RWPE2 (cell line): ENCODE data around the gene RXFP2.

Experiments
- ATAC-seq: fragments of 200-7000 bp; cut with Tn5 transposase; 3 replicates; pipeline ENCODE4 v1.9.1; 2021; ENCODE audit warnings: low read depth
- DNase-seq: peaks from one replicate; pipeline ENCODE4 v3.0.0-alpha.2; 2020; ENCODE audit warnings: low spot score
- H3K27ac ChIP-seq: fragments of 450-650 bp; 2 replicates; pipeline ENCODE4 v1.5.1; 2017; ENCODE audit warnings: mild to moderate bottlenecking; ENCODE audit not compliant: poor library complexity, severe bottlenecking
- H3K27me3 ChIP-seq: fragments of 250-450 bp; sonication (Bioruptor Pico); 2 replicates; pipeline ENCODE4 v1.5.1; 2021; ENCODE audit warnings: mild to moderate bottlenecking, moderate library complexity; ENCODE audit not compliant: insufficient read depth, poor library complexity, severe bottlenecking
- H3K36me3 ChIP-seq: fragments of 250-450 bp; sonication (Bioruptor Pico); 2 replicates; pipeline ENCODE4 v1.5.1; 2020; ENCODE audit warnings: low read depth, mild to moderate bottlenecking, moderate library complexity
- H3K4me1 ChIP-seq: fragments of 250-450 bp; sonication (Bioruptor Pico); 2 replicates; pipeline ENCODE4 v1.5.1; 2021; ENCODE audit warnings: mild to moderate bottlenecking, moderate library complexity; ENCODE audit not compliant: insufficient read depth, poor library complexity, severe bottlenecking
- H3K4me3 ChIP-seq: fragments of 250-450 bp; sonication (Bioruptor Pico); 2 replicates; pipeline ENCODE4 v1.5.1; 2021; ENCODE audit warnings: mild to moderate bottlenecking, moderate library complexity; ENCODE audit not compliant: severe bottlenecking
- H3K9me3 ChIP-seq: fragments of 250-450 bp; sonication (Bioruptor Pico); 2 replicates; pipeline ENCODE4 v1.5.1; 2021; ENCODE audit warnings: mild to moderate bottlenecking, moderate library complexity; ENCODE audit not compliant: severe bottlenecking
- CTCF ChIP-seq: fragments of 450-650 bp; IDR thresholded peaks from one replicate; pipeline ENCODE4 v1.5.1; 2017; ENCODE audit warnings: mild to moderate bottlenecking, moderate library complexity; ENCODE audit not compliant: poor library complexity, severe bottlenecking

The RXFP2 gene

GRCh38 chr13:31824705-31825517 lies 85.6 kb downstream of the RXFP2 start:
- ATAC-seq (no peak), DNase-seq (no peak)
- no peak overlapping the region for H3K4me3 ChIP-seq
- H3K9me3 ChIP-seq = no peaks in the 10 kb centered on the region
- no peak overlapping the region for H3K27ac ChIP-seq
- no peaks in the 10 kb centered on the region for H3K36me3 ChIP-seq
- TF ChIP-seq CTCF = peak; percentile 29
- no peaks in the 10 kb centered on the region for H3K27me3 ChIP-seq
- no peaks in the 10 kb centered on the region for H3K4me1 ChIP-seq

GRCh38 chr13:31826521-31826920 lies 87.2 kb downstream of the RXFP2 start:
- no peak for DNase-seq
- no peak overlapping the region for H3K27ac ChIP-seq

GRCh38 chr13:31827707-31828106 lies 88.4 kb downstream of the RXFP2 start:
- no peak overlapping the region for H3K27ac ChIP-seq
- H3K27me3 ChIP-seq = no peaks in the 10 kb centered on the region
- H3K4me1 ChIP-seq = no peaks in the 10 kb centered on the region
- DNase-seq = no peak
- no peaks in the 10 kb centered on the region for H3K36me3 ChIP-seq
- no peak for TF ChIP-seq CTCF
- H3K4me3 ChIP-seq = no peak overlapping the region
- no peak for ATAC-seq
- no peaks in the 10 kb centered on the region for H3K9me3 ChIP-seq

More at GRCh38 chr13:31826521-31826920, 87.2 kb downstream of the RXFP2 start:
- no peaks in the 10 kb centered on the region for H3K9me3 ChIP-seq
- H3K36me3 ChIP-seq = no peaks in the 10 kb centered on the region
- no peaks in the 10 kb centered on the region for H3K27me3 ChIP-seq
- TF ChIP-seq CTCF = no peak
- no peak for ATAC-seq
- H3K4me1 ChIP-seq = no peaks in the 10 kb centered on the region
- no peak overlapping the region for H3K4me3 ChIP-seq

GRCh38 chr13:31835932-31836331 lies 96.6 kb downstream of the RXFP2 start:
- Histone ChIP-seq H3K9me3 (no peaks in the 10 kb centered on the region), H3K27ac (no peak overlapping the region), H3K36me3 (no peaks in the 10 kb centered on the region), H3K4me3 (no peak overlapping the region), H3K27me3 (no peaks in the 10 kb centered on the region), H3K4me1 (no peaks in the 10 kb centered on the region)
- ATAC-seq (peak; percentile 42; the same call in 2 of the 3 replicates), DNase-seq (no peak)
- no peak for TF ChIP-seq CTCF

- ATAC-seq = no peak
- Histone ChIP-seq H3K4me3 (no peak overlapping the region), H3K36me3 (no peaks in the 10 kb centered on the region), H3K4me1 (no peaks in the 10 kb centered on the region), H3K27ac (no peak overlapping the region), H3K27me3 (peaks cover 2% of the 10 kb centered on the region), H3K9me3 (no peaks in the 10 kb centered on the region)
- no peak for DNase-seq
- TF ChIP-seq CTCF = no peak
Measured at GRCh38 chr13:31843044-31843443, 103.7 kb downstream of the RXFP2 start.
